Urinary bladder (tissue), 4 donors: Measurements from ENCODE around the gene CD27. TPM values are rescaled to one million over a fixed set of nuclear protein-coding genes. Genes with fewer than 3 reads are reported as not detected.
A peak's percentile ranks its signal among the peaks of the same experiment; 100 is the strongest.
"Not testable (repeated sequence)": the region's sequence is repeated elsewhere in the genome, so short reads cannot be mapped to it uniquely, and the experiment has no call there.

Experiments used
- DNase-seq: peaks from one replicate; pipeline ENCODE4 v3.0.0-alpha.2; 2015; ENCODE audit errors: extremely low spot score
- H3K27ac ChIP-seq: one replicate; pipeline ENCODE4 v1.5.1; 2013; ENCODE audit warnings: low read depth, mild to moderate bottlenecking, moderate library complexity
- H3K36me3 ChIP-seq: one replicate; pipeline ENCODE4 v1.6.1; 2013; ENCODE audit warnings: mild to moderate bottlenecking, moderate library complexity; ENCODE audit not compliant: insufficient read depth
- H3K4me1 ChIP-seq: one replicate; pipeline ENCODE4 v1.6.1; 2013; ENCODE audit warnings: mild to moderate bottlenecking, moderate library complexity; ENCODE audit not compliant: insufficient read depth
- H3K4me3 ChIP-seq: one replicate; pipeline ENCODE4 v1.5.1; 2013; ENCODE audit warnings: low read depth, low read length
- WGBS: extraction: QIAGEN DNeasy Blood & Tissue Kit; methylation state at CpG from one replicate; pipeline ENCODE4 v1.1.7; 2013; 5-methylcytosine and 5-hydroxymethylcytosine counted together
- polyA plus RNA-seq: library from polyadenylated mRNA; stranded (reverse); fragments of 200-250 nt; gene quantifications from one replicate; pipeline ENCODE4 v1.2.3, GENCODE V29; 2013
- total RNA-seq: library from RNA; depleted of rRNA; stranded (reverse); fragments of >200 nt; gene quantifications from one replicate; pipeline ENCODE4 v1.2.3, GENCODE V29; 2014
- donor health status: healthy with polysubstance abuse.
- donor health status: healthy.

The CD27 gene
- total and polyA plus RNA-seq, 2 donors, result 0.26 to 1.7 TPM

DNA sequence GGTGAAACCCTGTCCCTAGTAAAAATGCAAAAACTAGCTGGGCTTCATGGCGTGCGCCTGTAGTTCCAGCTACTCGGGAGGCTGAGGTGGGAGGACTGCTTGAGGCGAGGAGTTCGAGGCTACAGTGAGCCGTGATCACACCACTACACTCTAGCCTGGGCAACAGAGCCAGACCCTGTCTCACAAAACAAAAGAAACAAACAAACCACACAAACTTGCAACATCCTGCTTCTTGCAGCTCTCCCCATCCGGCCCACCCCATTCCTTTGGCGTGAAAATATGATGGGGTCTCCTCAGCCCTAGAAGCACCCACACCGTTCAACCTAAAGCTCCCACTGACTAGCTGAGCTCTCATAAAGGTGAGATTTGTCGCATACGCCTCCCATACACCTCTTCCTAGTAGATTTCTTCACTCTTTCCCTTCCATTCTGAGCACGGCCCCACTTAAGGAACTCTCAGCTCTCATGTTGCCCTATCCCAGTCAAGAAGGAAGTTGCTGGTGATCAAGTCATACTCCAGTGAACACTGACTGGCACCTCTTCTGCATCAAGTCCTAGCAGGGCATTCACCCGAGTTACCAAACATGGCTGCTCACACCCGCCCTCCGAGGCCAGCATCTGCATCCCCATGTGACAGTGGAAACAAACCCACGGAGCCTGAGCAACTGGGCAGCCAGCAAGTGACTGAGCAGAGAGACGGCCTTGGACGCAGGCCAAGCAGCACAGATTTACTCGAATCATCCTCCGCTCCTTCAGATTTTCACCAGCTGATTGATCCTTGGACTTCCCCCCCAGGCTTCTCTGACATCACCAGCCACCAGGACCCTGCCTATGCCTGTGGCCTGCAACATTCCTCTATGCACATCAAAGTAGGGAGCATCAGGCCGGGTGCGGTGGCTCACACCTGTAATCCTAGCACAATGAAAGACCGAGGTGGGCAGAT, 18.9 kb upstream of the CD27 start:
- H3K4me3 ChIP-seq, result no peak overlapping the region
- H3K27ac ChIP-seq, result no peak overlapping the region
- no peaks in the 10 kb centered on the region for H3K4me1 ChIP-seq
- 81% methylated on average over 23 of the region's 23 CpGs for whole genome bisulfite sequencing
- no peaks in the 10 kb centered on the region for H3K36me3 ChIP-seq
- no peak for DNase-seq

DNA sequence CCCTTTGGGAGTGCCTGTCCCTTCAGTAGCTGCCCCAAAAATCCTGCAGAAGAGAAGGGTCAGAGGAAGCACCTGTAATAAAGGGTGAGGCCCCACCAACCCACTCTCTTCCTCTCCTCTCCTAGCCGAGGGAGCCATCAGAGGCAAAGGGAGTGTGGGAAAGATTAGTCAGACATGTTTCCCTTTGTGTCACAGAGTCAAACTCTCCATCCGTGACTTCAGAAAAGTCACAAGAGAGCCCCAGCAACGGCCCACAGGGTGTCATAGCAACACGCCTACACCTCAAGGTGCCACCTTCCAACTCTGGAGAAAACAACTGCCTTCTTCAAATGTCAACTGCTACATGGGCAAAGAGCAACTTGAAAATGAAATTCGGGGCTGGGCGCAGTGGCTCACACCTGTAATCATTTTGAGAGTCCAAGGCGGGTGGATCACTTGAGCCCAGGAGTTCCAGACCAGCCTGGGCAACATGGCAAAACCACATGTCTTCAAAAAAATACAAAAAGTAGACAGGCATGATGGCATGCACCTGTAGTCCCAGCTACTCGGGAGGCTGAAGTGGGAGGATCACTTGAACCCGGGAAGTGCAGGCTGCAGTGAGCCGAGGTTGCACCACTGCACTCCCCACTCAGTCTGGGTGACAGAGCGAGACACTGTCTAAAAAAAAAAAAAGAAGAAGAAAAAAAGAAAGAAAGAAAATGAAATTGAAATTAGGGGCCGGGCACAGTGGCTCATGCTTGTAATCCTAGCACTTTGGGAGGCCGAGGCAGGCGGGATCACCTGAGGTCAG, 17.7 kb upstream of the CD27 start:
- H3K36me3 ChIP-seq, result no peaks in the 10 kb centered on the region
- no peak overlapping the region for H3K4me3 ChIP-seq
- no peaks in the 10 kb centered on the region for H3K4me1 ChIP-seq
- WGBS, result 81% methylated on average over 14 of the region's 14 CpGs
- no peak overlapping the region for H3K27ac ChIP-seq
- no peak for DNase-seq

DNA sequence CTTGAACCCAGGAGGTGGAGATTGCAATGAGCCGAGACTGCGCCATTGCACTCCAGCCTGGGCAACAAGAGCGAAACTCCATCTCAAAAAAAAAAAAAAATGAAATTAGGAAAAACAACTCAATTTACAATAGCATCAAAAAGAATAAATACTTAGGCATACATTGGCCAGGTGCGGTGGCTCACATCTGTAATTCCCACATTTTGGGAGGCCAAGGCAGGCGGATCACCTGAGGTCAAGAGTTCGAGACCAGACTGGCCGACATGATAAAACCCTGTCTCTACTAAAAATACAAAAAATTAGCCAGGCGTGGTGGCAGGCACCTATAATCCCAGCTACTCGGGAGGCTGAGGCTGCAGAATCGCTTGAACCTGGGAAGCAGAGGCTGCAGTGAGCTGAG, 17.0 kb upstream of the CD27 start:
- DNase-seq, H3K4me1 ChIP-seq, H3K36me3 ChIP-seq, H3K27ac ChIP-seq, H3K4me3 ChIP-seq: not testable (repeated sequence)
- WGBS, result 91% methylated on average over 10 of the region's 10 CpGs

DNA sequence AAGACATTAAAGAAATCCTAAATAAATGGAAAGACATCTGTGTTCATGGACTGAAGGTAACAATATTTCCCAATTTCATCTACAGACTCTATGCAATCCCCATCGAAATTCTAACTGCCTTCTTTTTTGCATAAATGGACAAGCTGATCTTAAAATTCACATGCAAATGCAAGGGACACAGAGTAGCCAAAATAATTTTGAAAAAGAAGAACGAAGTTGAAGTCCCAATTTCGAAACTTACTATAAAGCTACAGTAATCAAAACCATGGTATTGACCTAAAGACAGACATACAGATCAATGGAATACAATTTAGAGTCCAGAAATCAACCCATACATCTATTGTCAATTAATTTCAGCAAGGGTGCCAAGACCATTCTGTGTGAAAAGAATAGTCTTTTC, 16.4 kb upstream of the CD27 start:
- Histone ChIP-seq H3K36me3 (no peaks in the 10 kb centered on the region), H3K27ac (no peak overlapping the region), H3K4me3 (no peak overlapping the region), H3K4me1 (no peaks in the 10 kb centered on the region)
- 90% methylated on average over 3 of the region's 3 CpGs for WGBS
- no peak for DNase-seq

DNA sequence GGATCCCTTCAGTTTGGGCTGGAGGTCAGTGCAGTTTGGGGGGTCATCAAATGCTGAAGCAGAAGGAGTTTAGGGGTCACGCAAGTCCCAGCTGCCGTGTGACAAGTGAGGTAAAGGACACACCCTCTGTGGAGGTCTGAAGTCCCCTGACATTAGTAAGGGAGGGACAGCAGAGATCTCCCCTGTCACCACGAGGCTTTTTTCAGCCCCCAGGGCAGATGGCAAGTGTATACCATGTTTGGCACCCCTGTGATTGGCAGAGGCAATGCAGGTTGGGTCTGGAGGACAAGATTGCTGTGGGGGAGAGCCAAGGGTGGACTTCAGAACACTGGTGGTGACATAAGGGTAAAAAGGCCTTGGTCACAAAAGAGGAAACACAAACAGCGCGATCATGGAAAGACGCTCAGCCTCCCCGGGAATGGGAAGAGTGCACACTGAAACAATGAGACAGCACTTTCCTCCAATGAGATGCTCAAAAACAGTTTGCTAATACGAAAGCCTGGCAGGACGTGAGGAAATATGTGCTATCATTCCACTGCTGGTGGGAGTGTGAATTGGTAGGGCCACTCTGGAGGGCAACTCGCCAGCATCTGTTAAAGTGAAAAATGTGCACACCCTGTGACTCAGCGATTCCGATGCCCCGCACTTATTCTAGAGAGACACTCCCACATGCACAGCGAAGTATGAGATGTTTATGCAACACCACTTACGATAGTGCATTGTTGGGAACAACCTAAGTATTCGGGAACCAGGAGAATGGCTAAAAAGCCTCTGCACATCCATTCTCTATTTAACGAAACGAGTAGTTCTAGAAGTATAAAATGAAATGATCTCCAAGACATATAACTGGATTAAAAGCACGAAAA, 14.4 kb upstream of the CD27 start:
- Histone ChIP-seq H3K36me3 (no peaks in the 10 kb centered on the region), H3K27ac (peak overlapping the region; percentile 31), H3K4me1 (no peaks in the 10 kb centered on the region), H3K4me3 (no peak overlapping the region)
- peak; percentile 68 for DNase-seq
- WGBS, result 19% methylated on average over 19 of the region's 19 CpGs

DNA sequence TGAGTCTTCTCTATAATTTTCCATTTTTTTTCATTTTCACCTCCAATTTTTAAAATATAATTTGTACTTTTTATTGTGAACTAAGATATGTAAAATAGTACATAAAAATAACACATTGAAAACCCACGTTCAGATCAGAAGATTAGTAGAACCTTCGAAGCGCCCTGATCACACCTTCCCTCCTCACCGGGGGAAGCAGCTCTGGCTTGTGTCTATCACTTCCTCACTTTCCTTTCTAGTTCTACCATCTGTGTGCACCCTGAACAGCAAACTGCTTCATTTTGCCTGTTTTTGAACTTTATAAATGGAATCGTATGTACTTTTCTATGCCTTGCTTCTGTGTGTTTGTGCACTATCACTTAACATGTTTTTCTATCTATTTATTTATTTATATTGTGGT, 11.8 kb upstream of the CD27 start:
- DNase-seq, result no peak
- no peak overlapping the region for H3K4me3 ChIP-seq
- 88% methylated on average over 5 of the region's 5 CpGs for WGBS
- no peaks in the 10 kb centered on the region for H3K4me1 ChIP-seq
- H3K27ac ChIP-seq, result no peak overlapping the region
- no peaks in the 10 kb centered on the region for H3K36me3 ChIP-seq

DNA sequence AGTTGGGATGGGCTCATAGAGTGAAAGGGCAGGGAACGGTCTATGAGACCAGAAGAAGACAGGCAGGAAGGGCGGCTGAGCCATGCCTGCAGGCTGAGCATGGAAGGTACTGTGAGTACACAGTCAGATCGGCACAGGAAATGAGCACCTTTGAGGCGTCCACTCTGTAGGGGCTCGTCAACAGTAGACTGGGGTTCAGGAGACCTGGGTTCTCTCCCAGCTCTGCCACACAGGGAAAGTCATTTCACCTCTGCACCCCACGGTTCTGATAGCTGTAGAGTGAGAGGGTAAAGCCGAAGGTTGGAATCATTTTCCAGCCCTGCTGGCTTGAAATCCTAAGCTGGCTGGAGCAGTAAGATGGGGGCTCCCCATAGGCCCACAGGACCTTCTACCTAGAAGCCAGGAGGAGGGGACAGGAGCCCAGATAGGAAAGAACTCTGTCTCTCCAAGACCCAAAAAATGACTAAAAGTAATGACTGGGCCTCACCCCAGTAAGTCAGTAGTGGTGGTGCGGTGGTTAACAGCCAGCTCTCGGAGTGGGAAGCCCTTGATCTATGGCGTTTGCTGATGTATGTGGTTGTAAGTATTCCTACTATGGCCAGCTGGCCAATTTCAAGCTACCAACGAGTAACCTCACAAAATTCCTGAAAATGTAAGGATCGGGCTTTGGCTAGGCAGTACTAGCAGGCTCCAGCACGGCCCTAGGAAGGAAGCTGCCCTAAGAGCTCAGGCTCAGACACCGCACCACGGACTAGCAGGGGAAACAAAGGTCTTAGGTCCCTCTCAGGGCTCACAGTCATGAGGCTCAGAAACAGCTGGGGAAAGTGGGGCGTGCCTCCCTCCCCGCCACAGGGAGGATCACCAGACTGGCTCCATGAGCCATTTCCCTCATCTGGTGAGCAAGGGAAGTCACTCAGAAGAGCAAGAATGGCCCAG, 10.3 kb upstream of the CD27 start:
- DNase-seq, result no peak
- H3K36me3 ChIP-seq, result no peaks in the 10 kb centered on the region
- no peak overlapping the region for H3K27ac ChIP-seq
- 72% methylated on average over 17 of the region's 17 CpGs for WGBS
- no peaks in the 10 kb centered on the region for H3K4me1 ChIP-seq
- H3K4me3 ChIP-seq, result no peak overlapping the region

DNA sequence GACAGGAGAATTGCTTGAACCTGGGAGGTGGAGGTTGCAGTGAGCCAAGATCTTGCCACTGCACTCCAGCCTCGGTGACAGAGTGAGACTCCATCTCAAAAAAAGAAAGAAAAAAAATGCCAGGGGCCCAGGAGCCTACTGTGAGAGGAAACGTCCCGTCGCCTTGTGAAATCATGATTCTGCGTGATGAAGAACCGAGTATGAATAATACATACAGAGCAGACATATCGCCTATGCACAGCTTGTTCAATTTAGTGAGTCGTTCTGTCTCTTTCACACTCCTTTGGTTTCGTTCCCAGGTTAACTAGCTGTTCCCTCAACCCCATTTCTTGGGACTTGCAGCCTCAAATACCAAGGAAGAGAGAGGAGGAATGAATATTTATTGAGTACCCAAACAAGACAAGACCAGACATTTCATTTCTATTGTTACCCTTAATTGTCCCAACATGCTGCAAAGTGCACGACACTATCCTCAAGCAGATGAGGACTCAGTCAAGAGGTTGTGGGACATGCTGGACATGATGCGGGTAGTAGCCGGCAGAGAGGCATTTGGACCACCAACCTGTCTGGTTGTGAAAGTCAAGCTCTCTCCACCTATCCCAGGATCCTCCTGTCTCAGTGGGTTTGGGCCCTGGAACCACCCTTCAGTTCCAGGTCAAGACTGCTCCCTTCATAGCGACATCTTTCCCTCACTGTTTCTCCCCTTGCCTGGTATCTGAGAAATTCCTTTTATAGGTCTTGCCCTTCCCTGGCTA, 8.6 kb upstream of the CD27 start:
- whole genome bisulfite sequencing, result 86% methylated on average over 13 of the region's 13 CpGs

DNA sequence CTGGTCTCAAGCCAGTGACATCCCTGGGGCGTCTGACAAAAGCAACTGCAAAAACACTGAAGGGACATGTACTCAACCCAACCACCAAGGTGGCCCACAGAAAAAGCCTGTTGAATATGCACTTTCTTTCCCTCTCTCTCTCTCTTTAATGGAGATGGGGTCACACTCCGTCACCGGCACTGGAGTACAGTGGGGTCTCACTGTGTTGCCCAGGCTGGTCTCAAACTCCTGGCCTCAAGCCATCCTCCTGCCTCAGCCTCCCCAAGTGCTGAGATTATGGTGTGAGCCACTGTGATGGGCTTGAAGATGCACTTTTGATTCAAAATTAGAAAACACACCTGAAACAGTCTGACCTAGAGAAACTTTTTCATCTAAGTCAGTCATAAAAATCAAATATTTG, 7.2 kb upstream of the CD27 start:
- no peak overlapping the region for H3K4me3 ChIP-seq
- H3K36me3 ChIP-seq, result no peaks in the 10 kb centered on the region
- 85% methylated on average over 3 of the region's 3 CpGs for WGBS
- H3K4me1 ChIP-seq, result no peaks in the 10 kb centered on the region
- no peak for DNase-seq
- no peak overlapping the region for H3K27ac ChIP-seq

More for the DNA sequence above, 8.6 kb upstream of the CD27 start:
- H3K4me3 ChIP-seq, result no peak overlapping the region
- H3K4me1 ChIP-seq, result no peaks in the 10 kb centered on the region
- H3K27ac ChIP-seq, result no peak overlapping the region
- H3K36me3 ChIP-seq, result no peaks in the 10 kb centered on the region
- no peak for DNase-seq

DNA sequence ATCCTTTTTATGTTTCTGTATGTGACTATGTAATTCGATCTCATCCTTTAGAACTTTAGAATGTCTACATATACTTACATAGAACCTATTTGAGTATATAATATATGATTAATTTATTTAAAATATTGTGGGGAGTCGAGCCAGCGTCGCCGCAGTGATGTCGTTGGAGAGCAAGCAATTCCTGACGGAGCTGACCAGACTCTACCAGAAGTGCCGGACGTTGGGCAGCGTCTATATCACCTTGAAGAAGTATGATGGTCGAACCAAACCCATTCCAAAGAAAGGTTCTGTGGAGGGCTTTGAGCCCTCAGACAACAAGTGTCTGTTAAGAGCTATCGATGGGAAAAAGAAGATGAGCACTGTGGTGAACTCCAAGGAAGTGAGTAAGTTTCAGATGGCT, 6.4 kb upstream of the CD27 start:
- WGBS, result 91% methylated on average over 12 of the region's 12 CpGs
- H3K4me1 ChIP-seq, result no peaks in the 10 kb centered on the region
- H3K4me3 ChIP-seq, result no peak overlapping the region
- H3K36me3 ChIP-seq, result no peaks in the 10 kb centered on the region
- no peak for DNase-seq
- no peak overlapping the region for H3K27ac ChIP-seq

DNA sequence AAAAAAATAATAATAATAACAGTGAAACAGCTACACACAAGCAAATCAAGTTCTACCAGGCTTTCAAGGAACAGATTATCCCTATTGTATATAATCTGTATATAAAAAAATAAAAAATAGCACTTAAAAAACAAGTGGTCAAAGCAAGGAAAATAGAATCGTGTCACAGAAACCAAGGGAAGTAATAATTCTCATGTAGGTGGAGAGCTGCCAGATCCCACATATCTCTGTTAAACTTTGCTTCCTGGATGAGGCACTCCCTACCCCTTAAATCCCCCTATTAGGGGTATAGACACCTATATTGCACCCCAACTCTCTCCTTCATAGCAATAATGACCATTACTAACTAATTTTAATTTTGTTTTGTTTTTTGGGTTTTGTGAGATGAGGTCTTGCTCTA, 4.4 kb upstream of the CD27 start:
- Histone ChIP-seq H3K4me1 (no peaks in the 10 kb centered on the region), H3K4me3 (no peak overlapping the region), H3K27ac (no peak overlapping the region), H3K36me3 (no peaks in the 10 kb centered on the region)
- WGBS, result 56% methylated on average over 1 of the region's 1 CpG
- no peak for DNase-seq

DNA sequence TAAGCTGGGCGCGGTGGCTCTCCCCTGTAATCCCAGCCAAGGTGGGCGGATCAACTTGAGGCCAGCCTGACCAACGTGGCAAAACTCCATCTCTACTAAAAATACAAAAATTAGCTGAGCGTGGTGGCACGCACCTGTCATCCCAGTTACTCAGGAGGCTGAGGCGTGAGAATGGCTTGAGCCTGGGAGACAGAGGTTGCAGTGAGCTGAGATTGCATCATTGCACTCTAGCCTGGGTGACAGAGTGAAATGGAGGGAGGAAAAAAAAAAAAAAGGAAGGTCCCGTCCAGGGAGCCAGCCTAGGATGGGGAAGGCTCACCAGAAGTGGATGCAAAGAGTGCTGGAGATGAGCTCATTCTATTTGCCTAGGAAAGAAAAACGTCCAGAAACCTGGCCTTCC, 1.9 kb upstream of the CD27 start:
- Histone ChIP-seq H3K36me3 (no peaks in the 10 kb centered on the region), H3K4me3 (no peak overlapping the region), H3K4me1 (no peaks in the 10 kb centered on the region), H3K27ac (no peak overlapping the region)
- 84% methylated on average over 9 of the region's 9 CpGs for WGBS
- DNase-seq, result no peak
